Measurements from ENCODE around the gene TDP1. TPM values are rescaled to one million over a fixed set of nuclear protein-coding genes. Genes with fewer than 3 reads are reported as not detected.

Gene TDP1
- total and polyA plus RNA-seq, 4 donors: 2.1 to 23.6 (median 8.5) TPM

DNA sequence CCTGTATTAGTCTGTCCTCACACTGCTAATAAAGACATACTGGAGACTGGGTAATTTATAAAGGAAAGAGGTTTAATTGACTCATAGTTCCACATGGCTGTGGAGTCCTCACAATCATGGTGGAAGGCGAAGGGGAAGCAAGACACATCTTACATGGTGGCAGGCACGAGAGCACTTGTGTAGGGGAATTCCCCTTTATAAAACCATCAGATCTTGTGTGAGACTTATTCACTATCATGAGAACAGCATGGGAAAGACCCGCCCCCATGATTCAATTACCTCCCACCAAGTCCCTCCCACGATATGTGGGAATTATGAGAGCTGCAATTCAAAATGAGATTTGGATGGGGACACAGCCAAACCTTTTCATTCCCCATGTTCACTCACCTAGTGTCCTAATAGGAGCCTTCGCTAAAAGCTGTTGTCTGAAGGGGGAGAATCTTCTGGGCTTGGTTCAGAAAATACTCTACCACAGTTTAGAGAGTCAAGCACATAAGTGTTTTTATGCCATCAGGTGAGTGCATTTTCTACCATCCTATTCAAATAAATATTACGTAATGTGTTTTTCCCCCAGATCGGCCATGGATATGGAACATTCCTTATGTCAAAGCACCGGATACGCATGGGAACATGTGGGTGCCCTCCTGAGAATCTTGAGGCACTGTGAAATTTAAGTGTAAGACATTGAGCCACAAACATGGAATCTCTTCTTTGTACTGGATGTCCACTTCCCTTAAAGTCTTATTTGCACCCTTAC lies 86.9 kb downstream of the TDP1 start:
- Histone ChIP-seq H3K4me1 (ENCODE audit: control insufficient read depth in 5 of 5, insufficient read depth in 5 of 5, low read length in 5 of 5) (no peaks in the 10 kb centered on the region), H3K9me3 (ENCODE audit: control insufficient read depth in 4 of 4, insufficient read depth in 3 of 4, low read length in 3 of 4) (peaks cover 0 to 1% (median 0%) of the 10 kb centered on the region in 4 donors), H3K9ac (ENCODE audit: insufficient read depth in 1 of 2, low read length in 2 of 2) (no peak overlapping the region), H3K36me3 (ENCODE audit: control insufficient read depth in 4 of 4, insufficient read depth in 4 of 4, low read length in 4 of 4) (peaks cover 0 to 7% (median 0%) of the 10 kb centered on the region in 4 donors), H3K27ac (ENCODE audit: low read depth in 1 of 2, low read length in 1 of 2) (no peak overlapping the region), H3K27me3 (ENCODE audit: control insufficient read depth in 3 of 3, insufficient read depth in 3 of 3, low read length in 2 of 3) (no peaks in the 10 kb centered on the region), H3K4me3 (no peak overlapping the region)
- WGBS, 2 donors: 91 to 94% methylated on average over 9 of the region's 9 CpGs
- no peak for DNase-seq
- TF ChIP-seq, protein P1, sequence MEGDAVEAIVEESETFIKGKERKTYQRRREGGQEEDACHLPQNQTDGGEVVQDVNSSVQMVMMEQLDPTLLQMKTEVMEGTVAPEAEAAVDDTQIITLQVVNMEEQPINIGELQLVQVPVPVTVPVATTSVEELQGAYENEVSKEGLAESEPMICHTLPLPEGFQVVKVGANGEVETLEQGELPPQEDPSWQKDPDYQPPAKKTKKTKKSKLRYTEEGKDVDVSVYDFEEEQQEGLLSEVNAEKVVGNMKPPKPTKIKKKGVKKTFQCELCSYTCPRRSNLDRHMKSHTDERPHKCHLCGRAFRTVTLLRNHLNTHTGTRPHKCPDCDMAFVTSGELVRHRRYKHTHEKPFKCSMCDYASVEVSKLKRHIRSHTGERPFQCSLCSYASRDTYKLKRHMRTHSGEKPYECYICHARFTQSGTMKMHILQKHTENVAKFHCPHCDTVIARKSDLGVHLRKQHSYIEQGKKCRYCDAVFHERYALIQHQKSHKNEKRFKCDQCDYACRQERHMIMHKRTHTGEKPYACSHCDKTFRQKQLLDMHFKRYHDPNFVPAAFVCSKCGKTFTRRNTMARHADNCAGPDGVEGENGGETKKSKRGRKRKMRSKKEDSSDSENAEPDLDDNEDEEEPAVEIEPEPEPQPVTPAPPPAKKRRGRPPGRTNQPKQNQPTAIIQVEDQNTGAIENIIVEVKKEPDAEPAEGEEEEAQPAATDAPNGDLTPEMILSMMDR (IDR thresholded peaks at IDR 0.05; ENCODE audit: control extremely low read depth, extremely low read depth): no peak
- ATAC-seq (ENCODE audit: insufficient read depth, low FRiP score): no peak

DNA sequence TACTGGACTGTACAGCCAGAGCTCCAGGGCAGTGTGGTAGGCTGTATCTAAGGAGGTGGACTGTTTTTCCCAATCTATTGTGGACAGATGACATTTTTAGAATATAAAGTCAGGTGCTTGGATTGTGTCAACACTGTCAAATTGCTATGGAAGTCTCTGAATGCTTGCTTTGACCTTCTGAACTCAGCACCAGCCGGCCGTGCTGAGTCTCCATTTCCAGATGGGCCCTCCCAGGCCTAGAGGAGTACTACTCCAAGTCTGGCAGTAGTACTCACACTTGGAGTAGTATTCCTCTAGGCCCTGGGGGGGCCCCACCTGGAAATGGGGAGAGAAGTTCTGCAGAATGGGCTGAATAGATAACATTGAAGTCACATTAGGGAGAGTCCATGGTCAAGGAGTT lies 89.9 kb downstream of the TDP1 start:
- Histone ChIP-seq H3K4me3 (no peak overlapping the region), H3K27ac (ENCODE audit: low read depth in 1 of 2, low read length in 1 of 2) (no peak overlapping the region), H3K9me3 (ENCODE audit: control insufficient read depth in 4 of 4, insufficient read depth in 3 of 4, low read length in 3 of 4) (peaks cover 0 to 1% (median 0%) of the 10 kb centered on the region in 4 donors), H3K36me3 (ENCODE audit: control insufficient read depth in 4 of 4, insufficient read depth in 4 of 4, low read length in 4 of 4) (no peaks in the 10 kb centered on the region), H3K4me1 (ENCODE audit: control insufficient read depth in 5 of 5, insufficient read depth in 5 of 5, low read length in 5 of 5) (no peaks in the 10 kb centered on the region), H3K27me3 (ENCODE audit: control insufficient read depth in 3 of 3, insufficient read depth in 3 of 3, low read length in 2 of 3) (peaks cover 0 to 7% (median 0%) of the 10 kb centered on the region in 3 donors), H3K9ac (ENCODE audit: insufficient read depth in 1 of 2, low read length in 2 of 2) (no peak overlapping the region)
- no peak for ATAC-seq (ENCODE audit: insufficient read depth, low FRiP score)
- TF ChIP-seq, protein P1 (IDR thresholded peaks at IDR 0.05; ENCODE audit: control extremely low read depth, extremely low read depth): no peak
- 64 to 77% methylated on average over 2 of the region's 2 CpGs for WGBS, 2 donors
- no peak for DNase-seq

DNA sequence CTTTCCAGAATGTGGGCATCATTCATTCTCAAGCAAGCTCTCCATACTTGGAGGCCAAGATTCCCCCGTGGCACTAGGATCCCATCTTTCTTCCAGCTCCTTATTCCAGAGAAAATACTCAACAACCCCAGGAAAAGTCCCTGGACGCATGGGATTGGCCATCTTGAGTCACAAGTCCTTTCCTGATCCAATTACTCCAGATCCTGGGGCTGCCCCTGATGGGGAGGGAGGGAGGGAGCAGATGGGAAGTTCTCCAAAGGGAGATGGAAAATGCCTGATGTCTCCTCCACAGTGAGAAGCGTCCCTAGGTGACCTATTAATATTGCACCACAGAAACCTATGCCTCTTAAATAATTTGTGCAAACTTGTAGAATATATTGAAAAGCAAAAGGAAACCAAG lies 93.7 kb downstream of the TDP1 start:
- ATAC-seq (ENCODE audit: insufficient read depth, low FRiP score) (no peak), DNase-seq (no peak)
- Histone ChIP-seq H3K27me3 (ENCODE audit: control insufficient read depth in 3 of 3, insufficient read depth in 3 of 3, low read length in 2 of 3) (peaks cover 0 to 27% (median 3%) of the 10 kb centered on the region in 3 donors), H3K9ac (ENCODE audit: insufficient read depth in 1 of 2, low read length in 2 of 2) (no peak overlapping the region), H3K9me3 (ENCODE audit: control insufficient read depth in 4 of 4, insufficient read depth in 3 of 4, low read length in 3 of 4) (peaks cover 0 to 1% (median 0%) of the 10 kb centered on the region in 4 donors), H3K4me3 (no peak overlapping the region), H3K36me3 (ENCODE audit: control insufficient read depth in 4 of 4, insufficient read depth in 4 of 4, low read length in 4 of 4) (no peaks in the 10 kb centered on the region), H3K27ac (ENCODE audit: low read depth in 1 of 2, low read length in 1 of 2) (no peak overlapping the region), H3K4me1 (ENCODE audit: control insufficient read depth in 5 of 5, insufficient read depth in 5 of 5, low read length in 5 of 5) (no peaks in the 10 kb centered on the region)
- TF ChIP-seq, protein P1 (IDR thresholded peaks at IDR 0.05; ENCODE audit: control extremely low read depth, extremely low read depth): no peak
- 77 to 90% methylated on average over 3 of the region's 3 CpGs for whole genome bisulfite sequencing, 2 donors

All from lung (tissue), 12 donors.